Activated CD8-positive, alpha-beta T cell treated with anti-CD3 and anti-CD28 coated beads, Interleukin-2, amount 10 ng/mL, durations not matched to agents 7 days and 5 days (primary cell): Measurements from ENCODE around the gene CMTM8. TPM values are rescaled to one million over a fixed set of nuclear protein-coding genes. Genes with fewer than 3 reads are reported as not detected.

Experiments used
- ATAC-seq: fragments of 150-1000 bp; cut with Tn5 transposase; one replicate; pipeline ENCODE4 v1.10.0; 2021; ENCODE audit warnings: moderate library complexity
- CTCF ChIA-PET: fragments of 350-600 bp; sonication (Branson Sonifier 250); formaldehyde crosslinking; loops from one replicate; lab custom pipeline; 2021; ENCODE audit warnings: antibody characterized with exemption; lab: Charles Lee
- POLR2A ChIA-PET: fragments of 350-600 bp; sonication (Branson Sonifier 250); formaldehyde crosslinking; loops from one replicate; lab custom pipeline; 2021; ENCODE audit warnings: antibody characterized with exemption; lab: Charles Lee
- DNase-seq: peaks from one replicate; pipeline ENCODE4 v3.0.0-alpha.2; 2020
- H3K27ac Mint-ChIP-seq: one replicate; pipeline ENCODE4 v1.8.0; 2021; ENCODE audit warnings: mild to moderate bottlenecking, mixed read lengths
- H3K27me3 Mint-ChIP-seq: one replicate; pipeline ENCODE4 v1.8.0; 2021; ENCODE audit warnings: low read depth, mixed read lengths
- H3K36me3 Mint-ChIP-seq: one replicate; pipeline ENCODE4 v1.8.0; 2021; ENCODE audit warnings: low read depth, mixed read lengths
- H3K4me1 Mint-ChIP-seq: one replicate; pipeline ENCODE4 v1.8.0; 2021; ENCODE audit warnings: low read depth, mixed read lengths
- H3K4me3 Mint-ChIP-seq: one replicate; pipeline ENCODE4 v1.8.0; 2021; ENCODE audit warnings: mild to moderate bottlenecking, mixed read lengths
- H3K9me3 Mint-ChIP-seq: one replicate; pipeline ENCODE4 v1.8.0; 2022; ENCODE audit warnings: mixed read lengths; ENCODE audit not compliant: insufficient read depth
- total RNA-seq, 2 experiments: library from RNA; stranded (reverse); gene quantifications; one replicate each; pipeline ENCODE4 v1.2.3, GENCODE V29; 2021

Gene CMTM8
- total RNA-seq, 2 experiments from 2014 or later: 2.1 TPM

DNA sequence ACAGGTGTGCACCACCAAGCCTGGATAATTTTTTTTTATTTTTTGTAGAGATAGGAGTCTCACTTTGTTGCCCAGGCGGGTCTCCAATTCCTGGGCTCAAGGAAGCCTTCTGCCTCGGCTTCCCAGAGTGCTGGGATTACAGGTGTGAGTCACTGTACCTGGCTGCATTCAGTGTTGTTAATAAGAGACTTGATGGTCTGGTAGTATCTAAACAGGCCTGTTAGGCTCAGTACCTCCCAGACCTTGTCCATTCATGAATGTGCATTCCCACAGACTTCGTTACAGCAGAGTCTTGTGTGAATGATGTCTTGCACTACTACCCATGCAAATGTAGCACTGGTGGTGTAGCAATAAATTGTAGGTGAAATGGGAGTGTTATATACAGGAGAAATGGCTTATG, 17.7 kb downstream of the CMTM8 start:
- POLR2A ChIA-PET: no interaction called here
- H3K36me3 Mint-ChIP-seq: peaks cover 4% of the 10 kb centered on the region
- H3K4me3 Mint-ChIP-seq: no peak overlapping the region
- H3K4me1 Mint-ChIP-seq: peaks cover 9% of the 10 kb centered on the region
- DNase-seq: no peak
- H3K27me3 Mint-ChIP-seq: no peaks in the 10 kb centered on the region
- ATAC-seq: no peak
- CTCF ChIA-PET: no interaction called here
- H3K9me3 Mint-ChIP-seq: peaks cover 5% of the 10 kb centered on the region
- no peak overlapping the region for H3K27ac Mint-ChIP-seq

- no peak for ATAC-seq
- Mint-ChIP-seq H3K36me3 (peaks cover 4% of the 10 kb centered on the region), H3K27ac (no peak overlapping the region), H3K9me3 (peaks cover 5% of the 10 kb centered on the region), H3K4me1 (peaks cover 9% of the 10 kb centered on the region), H3K4me3 (no peak overlapping the region), H3K27me3 (no peaks in the 10 kb centered on the region)
- ChIA-PET CTCF (interaction anchor here (2.4 kb wide), 1 partner anchor 17 kb away, joined by 13 read pairs; no protein-coding TSS in a partner anchor), POLR2A (no interaction called here)
- DNase-seq: no peak
These were observed 18.6 kb downstream of the CMTM8 start for GRCh38 chr3:32257042-32257441.

DNA sequence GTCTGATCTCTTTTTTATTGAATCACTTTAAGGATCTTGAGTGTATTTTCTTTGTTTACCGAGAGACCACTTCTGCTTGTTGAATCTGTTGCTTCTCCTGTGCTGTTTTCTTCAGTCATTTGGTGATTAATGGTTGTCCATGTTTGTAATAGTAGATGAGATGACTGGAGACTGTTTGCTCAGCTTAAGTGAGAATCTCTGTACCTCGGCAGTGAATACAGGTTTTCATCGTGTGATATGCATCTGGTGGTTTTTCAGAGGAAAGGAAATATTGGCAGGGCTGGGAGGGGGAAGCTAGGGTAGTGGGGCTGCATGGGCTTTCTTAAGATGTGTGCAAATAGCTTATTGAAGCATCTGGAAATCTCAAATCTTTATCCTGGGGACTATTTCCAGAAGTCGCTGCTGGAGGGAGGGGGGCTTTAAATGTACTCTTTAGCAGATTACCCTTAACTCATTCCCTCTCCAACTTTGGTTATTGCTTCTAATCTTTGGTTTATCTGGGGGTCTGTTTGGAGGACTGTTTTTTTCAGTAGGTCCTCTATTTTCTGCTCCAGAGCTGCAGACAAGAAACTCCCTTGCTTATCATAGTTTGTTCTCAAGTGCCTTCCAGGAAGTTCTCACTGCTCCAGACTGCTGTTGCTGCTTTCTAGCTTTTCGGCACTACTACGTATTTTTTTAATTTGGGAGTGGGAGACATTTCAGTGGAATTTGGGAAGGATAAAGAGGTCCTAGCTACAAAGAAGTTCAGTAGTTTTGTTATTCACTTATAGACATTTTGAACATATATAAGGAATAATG, 19.4 kb downstream of the CMTM8 start:
- no peaks in the 10 kb centered on the region for H3K27me3 Mint-ChIP-seq
- peaks cover 5% of the 10 kb centered on the region for H3K9me3 Mint-ChIP-seq
- ATAC-seq (no peak), DNase-seq (no peak)
- POLR2A ChIA-PET: no interaction called here
- no peak overlapping the region for H3K27ac Mint-ChIP-seq
- CTCF ChIA-PET: interaction anchor here (1.3 to 2.4 kb wide), 2 partner anchors 18 to 38 kb away, joined by 3 to 13 read pairs; no protein-coding TSS in a partner anchor
- H3K4me3 Mint-ChIP-seq: no peak overlapping the region
- peaks cover 4% of the 10 kb centered on the region for H3K36me3 Mint-ChIP-seq
- peaks cover 9% of the 10 kb centered on the region for H3K4me1 Mint-ChIP-seq

DNA sequence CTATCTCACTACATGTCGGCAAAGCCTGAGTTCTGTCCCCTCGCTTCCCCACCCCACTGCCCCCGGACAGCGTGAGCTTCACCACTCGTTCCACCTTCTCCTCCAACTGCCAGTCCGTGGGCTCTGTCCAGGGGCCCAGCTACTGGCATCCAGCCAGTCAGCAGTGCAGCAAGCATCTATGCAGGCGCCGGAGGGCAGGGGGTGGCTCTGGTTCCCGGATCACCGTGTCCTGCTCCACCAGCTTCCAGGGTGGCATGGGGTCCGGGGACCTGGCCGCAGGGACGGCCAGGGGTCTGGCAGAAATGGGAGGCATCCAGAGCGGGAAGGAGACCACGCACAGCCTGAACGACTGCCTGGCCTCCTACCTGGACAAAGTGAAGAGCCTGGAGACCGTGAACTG, 20.4 kb downstream of the CMTM8 start:
- Mint-ChIP-seq H3K27ac (no peak overlapping the region), H3K4me1 (peaks cover 9% of the 10 kb centered on the region), H3K36me3 (peaks cover 3% of the 10 kb centered on the region), H3K4me3 (no peak overlapping the region), H3K9me3 (peaks cover 5% of the 10 kb centered on the region), H3K27me3 (no peaks in the 10 kb centered on the region)
- POLR2A ChIA-PET: no interaction called here
- ATAC-seq: no peak
- CTCF ChIA-PET: interaction anchor here (1.3 to 2.4 kb wide), 2 partner anchors 19 to 37 kb away, joined by 3 to 13 read pairs; no protein-coding TSS in a partner anchor
- DNase-seq: no peak

- ATAC-seq (no peak), DNase-seq (no peak)
- Mint-ChIP-seq H3K4me3 (no peak overlapping the region), H3K27me3 (peaks cover 2% of the 10 kb centered on the region), H3K4me1 (peaks cover 9% of the 10 kb centered on the region), H3K9me3 (no peaks in the 10 kb centered on the region), H3K27ac (no peak overlapping the region), H3K36me3 (no peaks in the 10 kb centered on the region)
- ChIA-PET POLR2A (no interaction called here), CTCF (no interaction called here)
These were observed 23.1 kb downstream of the CMTM8 start for GRCh38 chr3:32261545-32261944.

GRCh38 chr3:32262201-32262600, 23.7 kb downstream of the CMTM8 start:
- ATAC-seq (no peak), DNase-seq (no peak)
- Mint-ChIP-seq H3K9me3 (no peaks in the 10 kb centered on the region), H3K27ac (no peak overlapping the region), H3K27me3 (peaks cover 2% of the 10 kb centered on the region), H3K4me1 (peaks cover 8% of the 10 kb centered on the region), H3K36me3 (no peaks in the 10 kb centered on the region), H3K4me3 (no peak overlapping the region)
- POLR2A ChIA-PET: no interaction called here
- CTCF ChIA-PET: no interaction called here

DNA sequence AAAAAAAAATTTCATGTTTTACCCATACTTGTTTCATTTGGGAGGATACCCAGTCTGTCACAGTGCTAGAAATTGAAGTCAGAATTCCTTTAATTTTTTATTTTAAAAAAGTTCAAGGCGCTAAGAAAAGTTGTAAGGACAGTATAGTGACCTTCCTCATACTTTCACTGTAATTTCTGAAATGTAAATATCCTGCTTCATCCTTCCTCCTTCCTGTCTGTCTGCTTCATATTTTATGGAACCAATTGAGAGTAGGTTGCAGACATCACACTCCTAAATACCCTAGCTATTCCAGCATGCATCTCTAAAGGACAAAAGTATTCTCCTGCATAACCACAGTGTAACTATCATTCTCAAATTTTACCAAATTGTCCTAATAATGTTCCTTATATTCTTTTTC, 35.8 kb downstream of the CMTM8 start:
- ATAC-seq (no peak), DNase-seq (no peak)
- ChIA-PET POLR2A (no interaction called here), CTCF (interaction anchor here (1.1 kb wide), 1 partner anchor 14 kb away, joined by 4 read pairs; no protein-coding TSS in a partner anchor)
- Mint-ChIP-seq H3K27ac (no peak overlapping the region), H3K27me3 (peaks cover 3% of the 10 kb centered on the region), H3K9me3 (no peaks in the 10 kb centered on the region), H3K4me3 (no peak overlapping the region), H3K4me1 (no peaks in the 10 kb centered on the region), H3K36me3 (no peaks in the 10 kb centered on the region)

GRCh38 chr3:32275506-32275905, 37.0 kb downstream of the CMTM8 start:
- no peak for DNase-seq
- POLR2A ChIA-PET: no interaction called here

GRCh38 chr3:32276279-32276841, 37.9 kb downstream of the CMTM8 start:
- POLR2A ChIA-PET: no interaction called here
- H3K4me3 Mint-ChIP-seq: no peak overlapping the region
- DNase-seq (no peak), ATAC-seq (no peak)
- no peaks in the 10 kb centered on the region for H3K4me1 Mint-ChIP-seq
- no peaks in the 10 kb centered on the region for H3K36me3 Mint-ChIP-seq
- no peaks in the 10 kb centered on the region for H3K9me3 Mint-ChIP-seq
- peak overlapping the region; percentile 58 for H3K27ac Mint-ChIP-seq
- H3K27me3 Mint-ChIP-seq: peaks cover 3% of the 10 kb centered on the region
- CTCF ChIA-PET: interaction anchor here (0.7 to 1.9 kb wide), 2 partner anchors 32 to 34 kb away, joined by 3 to 4 read pairs; no protein-coding TSS in a partner anchor

More at GRCh38 chr3:32275506-32275905, 37.0 kb downstream of the CMTM8 start:
- Mint-ChIP-seq H3K9me3 (no peaks in the 10 kb centered on the region), H3K4me1 (no peaks in the 10 kb centered on the region), H3K4me3 (no peak overlapping the region), H3K36me3 (no peaks in the 10 kb centered on the region), H3K27me3 (peaks cover 3% of the 10 kb centered on the region), H3K27ac (no peak overlapping the region)
- CTCF ChIA-PET: interaction anchor here (1.9 kb wide), 1 partner anchor 31 kb away, joined by 3 read pairs; no protein-coding TSS in a partner anchor
- no peak for ATAC-seq

- no peaks in the 10 kb centered on the region for H3K9me3 Mint-ChIP-seq
- H3K36me3 Mint-ChIP-seq: no peaks in the 10 kb centered on the region
- H3K4me1 Mint-ChIP-seq: no peaks in the 10 kb centered on the region
- no peak overlapping the region for H3K27ac Mint-ChIP-seq
- ChIA-PET POLR2A (no interaction called here), CTCF (interaction anchor here (1.6 kb wide), 1 partner anchor 10 kb away, joined by 7 read pairs; no protein-coding TSS in a partner anchor)
- DNase-seq (no peak), ATAC-seq (no peak)
- no peak overlapping the region for H3K4me3 Mint-ChIP-seq
- H3K27me3 Mint-ChIP-seq: no peaks in the 10 kb centered on the region
These were observed 40.2 kb downstream of the CMTM8 start for GRCh38 chr3:32278714-32279113.

DNA sequence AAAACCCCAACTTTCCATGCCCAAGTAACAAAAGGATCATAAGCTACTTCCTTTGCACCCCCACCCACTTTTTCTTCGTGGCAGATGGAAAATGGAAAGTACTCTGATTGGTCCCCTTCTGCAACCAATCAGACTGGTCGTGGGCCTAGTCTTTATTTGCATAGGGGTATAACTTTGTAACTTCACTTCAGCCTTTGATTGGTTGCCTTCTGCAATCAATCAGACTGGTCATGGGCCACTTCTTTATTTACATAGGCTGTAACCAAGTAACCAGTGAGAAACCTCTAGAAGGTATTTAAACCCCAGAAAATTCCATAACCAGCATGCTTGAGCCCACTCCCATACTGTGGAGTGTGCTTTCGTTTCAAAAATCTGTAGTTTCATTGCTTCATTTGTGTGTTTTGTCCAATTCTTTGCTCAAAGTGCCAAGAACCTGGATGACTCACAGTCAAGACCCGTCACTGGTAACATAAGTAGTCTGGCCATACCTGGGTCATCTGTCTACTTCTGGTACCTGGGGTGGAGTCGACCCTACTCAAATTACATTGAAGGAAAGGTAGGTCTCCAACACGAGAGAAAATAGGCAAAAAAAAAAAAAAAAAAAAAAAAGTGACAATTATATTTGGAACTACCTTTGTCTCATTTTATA, 41.9 kb downstream of the CMTM8 start:
- DNase-seq (no peak), ATAC-seq (no peak)
- no peak overlapping the region for H3K27ac Mint-ChIP-seq
- H3K4me3 Mint-ChIP-seq: no peak overlapping the region
- POLR2A ChIA-PET: no interaction called here
- no peaks in the 10 kb centered on the region for H3K36me3 Mint-ChIP-seq
- H3K27me3 Mint-ChIP-seq: no peaks in the 10 kb centered on the region
- no peaks in the 10 kb centered on the region for H3K9me3 Mint-ChIP-seq
- CTCF ChIA-PET: interaction anchor here (0.9 kb wide), 1 partner anchor 17 kb away, joined by 3 read pairs; no protein-coding TSS in a partner anchor
- H3K4me1 Mint-ChIP-seq: no peaks in the 10 kb centered on the region
